Subcutaneous adipose tissue (tissue), 4 donors: ENCODE measurements around the gene CMTM6. TPM values are rescaled to one million over a fixed set of nuclear protein-coding genes. Genes with fewer than 3 reads are reported as not detected.

ENCODE experiments used
- total RNA-seq, 4 donors: library from RNA; depleted of rRNA; stranded (reverse); fragments of >200 nt; gene quantifications; one replicate each; pipeline ENCODE4 v1.1.0, GENCODE V29; 2016
- TF ChIP-seq, protein P1 (sequence below): fragments of 450-650 bp; IDR thresholded peaks from one replicate; pipeline ENCODE4 v1.5.1; 2016; ENCODE audit warnings: low read depth, mild to moderate bottlenecking, control low read depth, antibody characterized with exemption, moderate library complexity

Gene CMTM6
- total RNA-seq, 4 donors from 2014 or later = 24.1 to 84.7 (median 54.7) TPM

DNA sequence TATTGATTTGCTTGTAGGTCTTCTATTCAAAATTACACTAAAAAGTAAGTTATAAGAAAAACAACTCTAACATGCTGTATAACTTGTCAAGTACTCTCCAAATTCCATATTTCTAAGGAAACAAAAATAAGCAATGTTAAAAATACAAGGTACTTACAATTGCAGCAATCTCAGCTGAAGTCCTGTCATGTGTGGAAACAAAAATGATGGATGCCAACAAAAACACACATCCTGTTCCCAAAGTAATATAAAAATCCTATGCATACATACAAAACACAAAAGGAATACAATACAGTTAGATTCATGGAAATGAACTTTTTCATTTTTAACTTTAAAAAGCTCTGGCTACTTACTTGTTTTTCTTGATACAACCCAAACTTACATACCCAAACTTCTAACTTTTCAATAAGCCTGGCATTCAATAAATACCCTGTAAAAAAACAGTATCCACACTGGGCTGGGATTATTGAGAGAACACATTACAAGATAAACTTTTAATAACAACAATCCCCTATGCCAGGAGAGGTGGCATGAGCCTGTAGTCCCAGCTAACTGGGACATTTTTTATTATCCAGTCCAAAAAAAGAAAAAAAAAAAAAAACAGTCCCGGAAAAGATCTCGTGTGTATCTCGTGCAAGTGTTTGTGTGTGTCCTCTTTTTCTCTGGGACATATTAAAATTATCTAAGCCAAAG is 14.7 kb downstream of the CMTM6 start:
- TF ChIP-seq, protein P1, sequence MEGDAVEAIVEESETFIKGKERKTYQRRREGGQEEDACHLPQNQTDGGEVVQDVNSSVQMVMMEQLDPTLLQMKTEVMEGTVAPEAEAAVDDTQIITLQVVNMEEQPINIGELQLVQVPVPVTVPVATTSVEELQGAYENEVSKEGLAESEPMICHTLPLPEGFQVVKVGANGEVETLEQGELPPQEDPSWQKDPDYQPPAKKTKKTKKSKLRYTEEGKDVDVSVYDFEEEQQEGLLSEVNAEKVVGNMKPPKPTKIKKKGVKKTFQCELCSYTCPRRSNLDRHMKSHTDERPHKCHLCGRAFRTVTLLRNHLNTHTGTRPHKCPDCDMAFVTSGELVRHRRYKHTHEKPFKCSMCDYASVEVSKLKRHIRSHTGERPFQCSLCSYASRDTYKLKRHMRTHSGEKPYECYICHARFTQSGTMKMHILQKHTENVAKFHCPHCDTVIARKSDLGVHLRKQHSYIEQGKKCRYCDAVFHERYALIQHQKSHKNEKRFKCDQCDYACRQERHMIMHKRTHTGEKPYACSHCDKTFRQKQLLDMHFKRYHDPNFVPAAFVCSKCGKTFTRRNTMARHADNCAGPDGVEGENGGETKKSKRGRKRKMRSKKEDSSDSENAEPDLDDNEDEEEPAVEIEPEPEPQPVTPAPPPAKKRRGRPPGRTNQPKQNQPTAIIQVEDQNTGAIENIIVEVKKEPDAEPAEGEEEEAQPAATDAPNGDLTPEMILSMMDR = no peak

DNA sequence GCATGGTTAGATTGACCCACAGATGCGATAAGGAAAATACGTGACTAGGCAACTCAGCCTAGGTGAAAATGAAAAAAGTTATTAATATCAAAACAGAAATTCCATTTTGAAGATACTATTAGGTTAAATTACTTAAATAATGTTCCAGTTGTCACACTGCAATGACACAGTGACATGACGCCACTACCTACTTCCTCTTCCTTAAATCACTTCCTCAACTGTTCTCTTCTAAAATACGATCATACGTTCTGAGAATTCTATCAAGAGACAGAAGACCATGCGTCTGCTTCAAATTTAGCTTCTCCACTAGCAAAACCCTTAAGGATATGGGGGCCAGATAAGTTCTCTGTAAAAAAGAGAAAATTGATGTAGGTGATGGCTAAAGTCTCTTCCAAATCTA is 18.2 kb downstream of the CMTM6 start:
- TF ChIP-seq, protein P1 = no peak

DNA sequence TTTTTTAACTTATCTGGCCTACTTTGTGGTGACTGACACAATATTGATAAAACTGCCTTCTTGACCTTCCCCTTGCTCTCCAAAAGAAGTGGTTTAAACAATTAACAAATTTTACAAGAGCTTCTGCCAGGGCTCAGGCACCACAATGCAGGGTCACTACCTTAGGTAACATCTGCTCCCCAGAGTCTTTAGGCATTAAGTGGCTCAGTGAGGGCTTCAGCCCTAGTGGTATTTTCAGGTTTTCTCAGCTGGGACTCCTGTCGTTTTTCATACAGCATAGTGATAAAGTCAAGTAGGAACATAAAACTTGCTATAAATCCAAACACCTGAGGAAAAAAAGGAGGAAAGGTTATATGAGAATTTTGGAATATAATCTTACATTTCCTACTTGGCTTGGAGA is 18.9 kb downstream of the CMTM6 start:
- TF ChIP-seq, protein P1 = no peak

DNA sequence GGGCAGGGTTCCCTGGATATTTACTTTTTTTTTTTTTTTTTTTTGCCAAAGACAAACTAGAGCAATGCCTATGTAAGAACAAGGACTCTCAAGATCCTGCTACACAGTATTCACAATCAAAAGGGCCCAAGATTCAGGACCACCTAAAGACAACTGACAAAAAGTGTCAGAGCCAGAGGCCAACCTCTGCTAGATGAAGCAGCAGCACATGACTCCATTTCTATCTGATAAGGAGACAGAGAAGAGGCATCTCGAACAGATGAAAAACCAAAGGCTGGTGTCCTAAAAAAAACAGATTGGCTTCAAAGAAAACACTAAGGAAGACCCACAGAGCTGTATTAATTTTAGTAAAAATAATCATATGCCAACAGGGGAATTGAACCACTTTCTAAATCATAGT is 20.0 kb downstream of the CMTM6 start:
- TF ChIP-seq, protein P1 = no peak

- TF ChIP-seq, protein P1 = no peak
Observed at GRCh38 chr3:32481791-32482631, 20.6 kb downstream of the CMTM6 start.

- TF ChIP-seq, protein P1 = no peak
Observed at GRCh38 chr3:32480604-32481003, 22.0 kb downstream of the CMTM6 start.

DNA sequence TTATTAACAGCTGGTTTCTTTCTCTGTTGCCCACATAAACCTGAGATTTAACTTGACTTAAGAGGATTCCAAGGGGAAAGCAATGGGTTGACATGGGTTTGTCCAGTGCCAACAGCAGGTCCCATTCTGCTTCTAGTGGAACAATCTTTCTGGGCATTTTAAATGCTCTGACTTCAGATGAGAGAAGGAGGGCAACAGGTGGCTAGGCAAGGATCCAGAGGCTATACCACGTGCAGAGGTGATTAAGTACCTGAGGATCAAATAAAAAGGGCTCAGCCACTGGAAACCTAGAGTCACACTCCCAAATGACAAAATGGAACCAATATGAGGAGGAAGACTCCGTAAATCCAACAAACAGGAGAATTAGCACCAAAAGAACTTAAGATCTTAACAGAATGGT is 28.5 kb downstream of the CMTM6 start:
- TF ChIP-seq, protein P1 = no peak
